ENCODE measurements around the gene CD96.
"Not testable (repeated sequence)": the region's sequence is repeated elsewhere in the genome, so short reads cannot be mapped to it uniquely, and the experiment has no call there.

The CD96 gene

GRCh38 chr3:111595232-111595631, 53.2 kb downstream of the CD96 start, which contains the start of gene ZBED2:
Gene ZBED2 (minus strand): TSS chr3:111595346. CDS start chr3:111594201, 1,145 bp downstream.
- no peak for DNase-seq

- DNase-seq = no peak
Measured at GRCh38 chr3:111596328-111596727, 54.3 kb downstream of the CD96 start.

- no peak for DNase-seq
Measured at GRCh38 chr3:111598139-111598538, 56.1 kb downstream of the CD96 start.

DNA sequence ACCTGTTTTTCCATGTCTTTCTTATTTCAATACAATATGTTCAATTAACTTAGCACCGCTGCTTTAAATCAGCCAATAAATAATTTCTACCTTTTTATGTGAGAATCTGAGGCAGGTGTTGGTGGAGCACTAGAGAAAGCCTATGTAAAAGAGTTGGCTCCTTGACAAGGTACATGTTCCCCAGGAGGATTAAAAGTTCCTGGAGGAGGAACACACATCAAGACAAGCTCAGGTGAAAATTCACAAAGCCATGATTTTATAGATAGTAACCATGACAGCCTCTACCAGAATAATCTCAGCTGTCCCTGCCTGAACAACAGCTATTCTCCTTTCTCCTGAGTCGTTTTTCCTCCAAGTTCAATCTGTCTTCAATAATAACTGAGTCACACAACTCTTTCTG, 56.6 kb downstream of the CD96 start:
- no peak for DNase-seq

GRCh38 chr3:111601810-111602209, 59.8 kb downstream of the CD96 start:
- DNase-seq = no peak

GRCh38 chr3:111603679-111604078, 61.7 kb downstream of the CD96 start:
- DNase-seq = no peak

DNA sequence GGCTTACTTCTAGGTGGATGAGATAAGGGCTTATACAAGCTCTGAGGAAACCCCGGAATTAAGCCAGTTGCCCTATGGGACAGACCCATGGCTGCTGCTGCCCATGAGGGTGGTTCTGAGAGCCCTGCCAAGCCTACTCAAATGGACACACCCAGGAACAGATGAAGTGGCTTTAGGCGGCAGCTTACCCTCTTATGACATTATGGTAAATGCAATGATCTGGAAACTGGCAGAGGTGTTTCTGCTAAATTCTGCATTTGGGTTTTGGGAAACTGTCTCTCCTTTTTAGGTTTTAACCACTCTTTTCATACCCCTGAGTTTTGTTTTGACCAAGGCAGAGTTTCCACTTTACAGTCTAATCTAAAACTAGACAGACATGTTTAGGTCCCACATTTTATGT, 62.1 kb downstream of the CD96 start:
- DNase-seq = no peak

DNA sequence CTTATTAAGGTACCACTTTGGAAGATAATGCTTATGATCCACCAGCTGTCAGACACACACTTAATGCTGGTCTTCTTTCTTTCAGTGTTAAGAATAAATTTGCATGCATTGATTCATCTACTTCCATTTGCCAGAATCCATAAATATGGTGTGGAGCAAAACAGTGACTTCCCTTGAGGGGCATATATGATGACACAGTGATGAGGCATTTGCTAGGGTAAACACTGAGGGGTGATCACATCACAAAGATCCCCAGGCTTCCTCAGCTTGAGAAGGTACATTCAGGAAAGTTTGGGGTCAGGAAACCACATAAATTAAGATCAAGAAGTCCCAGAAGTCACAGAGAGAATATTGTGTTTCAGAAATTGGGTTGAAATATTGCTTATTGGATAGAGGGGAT, 63.0 kb downstream of the CD96 start:
- no peak for DNase-seq

- DNase-seq = no peak
Measured at GRCh38 chr3:111605493-111605892, 63.5 kb downstream of the CD96 start.

- DNase-seq = no peak
Measured at GRCh38 chr3:111607240-111607920, 65.4 kb downstream of the CD96 start.

DNA sequence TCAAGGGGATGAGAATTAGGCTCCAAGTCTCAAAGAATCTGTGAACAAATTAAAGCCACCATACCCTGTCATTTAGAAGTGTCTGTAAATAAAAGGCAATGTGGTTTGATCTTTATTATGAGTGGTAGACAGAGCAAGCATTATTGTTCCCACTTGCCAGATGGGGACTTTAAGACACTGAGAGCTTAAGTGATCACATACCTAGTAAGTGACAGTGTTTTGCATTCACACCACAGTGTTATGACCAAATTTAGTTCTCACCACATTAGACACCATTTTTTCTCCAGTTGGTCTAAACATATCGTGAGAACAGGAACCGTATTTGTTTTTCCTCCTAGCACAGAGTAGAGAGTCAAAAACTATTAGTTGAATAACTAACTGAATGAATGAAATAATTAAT, 66.4 kb downstream of the CD96 start:
- DNase-seq = no peak

GRCh38 chr3:111609700-111610099, 67.7 kb downstream of the CD96 start:
- DNase-seq = no peak

GRCh38 chr3:111610189-111610588, 68.2 kb downstream of the CD96 start:
- no peak for DNase-seq

- no peak for DNase-seq
Measured at GRCh38 chr3:111610612-111611054, 68.6 kb downstream of the CD96 start.

DNA sequence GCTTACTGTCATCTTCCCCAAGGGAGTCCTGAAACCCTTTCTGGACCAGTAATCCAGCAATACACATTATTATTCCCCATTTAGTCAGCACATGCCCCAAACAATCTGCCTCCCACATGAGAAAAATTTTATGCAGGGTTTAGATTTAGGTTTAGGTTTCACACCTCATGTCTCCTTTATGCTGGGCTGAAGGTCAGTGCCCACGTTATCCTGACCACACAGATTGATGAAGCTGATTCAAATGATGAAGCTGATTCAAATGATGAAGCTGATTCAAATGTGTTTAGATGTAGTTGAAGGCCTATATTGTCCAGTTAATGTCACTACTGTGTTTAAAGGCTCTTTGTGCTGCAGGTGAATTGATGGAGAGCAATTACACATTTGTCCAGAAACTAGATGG, 71.3 kb downstream of the CD96 start:
- no peak for DNase-seq

GRCh38 chr3:111615880-111616279, 73.9 kb downstream of the CD96 start:
- DNase-seq = no peak

GRCh38 chr3:111616417-111617105, 74.6 kb downstream of the CD96 start:
- DNase-seq = peak; percentile 16 to 22

DNA sequence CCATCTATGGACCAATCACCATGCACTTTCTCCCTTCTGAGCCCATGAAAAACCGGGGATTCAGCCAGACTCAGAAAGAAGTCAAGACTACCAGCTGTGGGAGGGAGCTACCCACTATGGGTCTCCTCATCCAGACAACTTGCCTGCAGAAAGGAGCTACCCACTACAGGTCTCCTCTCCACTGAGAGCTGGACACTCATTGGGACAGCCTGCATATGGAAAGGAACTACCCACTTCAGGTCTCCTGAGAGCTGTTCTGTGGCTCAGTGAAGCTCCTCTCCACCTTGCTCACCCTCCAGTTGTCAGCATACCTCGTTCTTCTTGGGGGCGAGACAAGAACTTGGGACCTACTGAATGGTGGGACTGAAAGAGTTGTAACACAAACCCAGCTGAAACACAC, 75.4 kb downstream of the CD96 start:
- DNase-seq = no peak

DNA sequence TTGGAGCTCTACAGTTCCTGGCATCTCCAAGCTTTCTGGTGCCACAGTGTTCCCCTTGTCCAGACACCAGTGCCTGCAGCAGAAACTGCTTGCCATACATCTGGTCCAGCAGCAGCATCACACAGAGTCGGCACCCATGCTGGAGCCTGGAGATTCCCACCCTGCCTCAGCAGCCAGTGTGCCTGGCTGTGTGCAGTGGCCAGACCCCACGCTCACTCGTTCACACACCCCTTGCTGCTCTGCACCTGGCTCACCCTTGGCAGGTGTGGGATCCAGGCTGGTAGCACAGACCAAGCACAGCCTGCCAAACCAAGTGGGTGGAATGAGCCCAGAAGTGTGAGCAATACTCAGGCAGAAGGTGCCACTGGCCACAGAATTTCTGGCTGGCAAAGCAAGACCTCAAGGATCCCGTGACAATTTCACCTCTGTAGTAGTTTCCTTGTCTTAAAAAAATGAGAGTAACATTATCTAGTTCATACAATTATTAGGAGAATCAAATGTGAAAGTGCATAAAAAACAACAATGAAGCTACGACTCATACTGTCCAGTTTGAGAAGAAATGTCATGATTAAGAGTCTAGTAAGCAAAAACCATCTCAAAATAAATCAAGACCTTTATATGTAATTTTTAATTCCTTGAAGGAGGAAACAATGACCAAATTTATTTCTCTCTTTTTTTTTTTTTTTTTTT, 76.1 kb downstream of the CD96 start:
- no peak for DNase-seq

DNA sequence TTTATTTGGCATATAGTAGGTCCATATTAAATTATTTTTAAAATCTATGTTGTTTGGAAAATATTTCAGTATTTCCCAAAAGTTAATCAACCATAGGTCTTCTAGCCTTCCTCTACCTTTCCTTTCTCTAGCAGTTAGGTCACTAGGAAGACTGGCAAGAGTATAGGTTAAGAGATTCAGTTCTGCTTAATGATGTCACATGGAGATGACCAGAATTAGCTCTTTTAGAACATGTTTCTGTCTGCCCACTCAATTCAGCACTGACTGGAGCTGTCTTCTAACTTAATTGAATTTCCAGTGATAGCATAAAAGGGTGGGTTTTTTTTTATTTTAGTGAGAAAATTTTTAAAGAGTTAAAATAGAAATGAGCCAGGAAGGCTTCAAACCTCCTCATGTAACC, 76.9 kb downstream of the CD96 start:
- no peak for DNase-seq

DNA sequence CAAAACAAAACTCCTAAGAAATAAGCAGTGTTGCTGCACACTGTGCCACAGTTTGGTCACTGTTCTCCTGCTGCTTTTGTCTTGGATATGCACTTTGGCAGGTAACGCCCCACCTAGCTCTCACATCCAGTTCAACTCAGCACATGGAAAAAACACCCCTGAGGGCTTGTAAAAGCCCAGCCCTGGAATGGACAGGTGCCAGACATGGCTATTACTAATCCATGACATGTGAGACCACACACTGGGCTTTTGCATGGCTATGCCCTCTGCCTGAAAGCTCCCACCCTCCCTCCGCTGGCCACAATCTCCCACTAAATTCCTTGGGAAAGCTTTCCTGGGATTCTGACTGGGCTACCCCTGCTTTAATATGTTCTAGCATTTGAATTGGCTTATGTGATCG, 77.8 kb downstream of the CD96 start:
- no peak for DNase-seq

GRCh38 chr3:111621535-111621934, 79.5 kb downstream of the CD96 start:
- peak in 1 of 2 experiments; percentile 1 for DNase-seq

DNA sequence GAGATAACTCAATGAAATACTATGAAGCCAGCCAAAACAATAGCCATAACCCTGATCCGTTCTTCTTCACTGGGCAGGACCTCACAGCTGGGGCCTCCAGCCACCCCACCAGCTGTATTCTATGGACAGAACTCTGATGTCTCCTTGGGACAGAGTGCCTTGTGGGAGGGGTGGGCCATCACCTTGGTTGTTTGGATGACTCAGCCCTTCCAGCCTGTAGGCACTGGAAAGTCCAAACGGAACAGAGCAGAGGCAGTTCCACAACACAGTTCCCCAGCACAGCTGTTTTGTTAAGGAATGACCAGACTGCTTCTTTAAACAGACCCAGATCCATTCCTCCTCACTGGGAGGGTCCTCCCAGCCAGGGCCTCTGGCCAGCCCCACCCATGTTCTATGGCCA, 85.1 kb downstream of the CD96 start:
- DNase-seq = no peak

DNA sequence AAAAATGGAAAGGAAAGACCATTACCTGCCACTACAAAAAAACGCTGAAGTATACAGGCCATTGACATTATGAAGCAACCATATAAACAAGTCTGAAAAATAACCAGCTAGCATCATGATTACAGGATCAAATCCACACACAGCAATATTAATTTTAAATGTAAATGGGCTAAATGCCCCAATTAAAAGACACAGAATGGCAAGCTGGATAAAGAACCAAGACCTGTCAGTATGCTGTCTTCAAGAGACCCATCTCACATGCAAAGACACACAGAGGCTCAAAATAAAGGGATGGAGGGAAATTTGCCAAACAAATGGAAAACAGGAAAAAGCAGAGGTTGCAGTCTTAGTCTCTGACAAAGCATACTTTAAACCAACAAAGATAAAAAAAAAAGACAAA, 87.0 kb downstream of the CD96 start:
- not testable (repeated sequence) for DNase-seq
